ENCODE data around the gene MAGI3. TPM values are rescaled to one million over a fixed set of nuclear protein-coding genes. Genes with fewer than 3 reads are reported as not detected.

Gene MAGI3
- total RNA-seq, 3 donors from 2014 or later (not counting 1 experiment from before 2014, with no cell fraction given) = 0.61 to 1.6 (median 0.66) TPM

GRCh38 chr1:113616156-113616555 lies 225.8 kb downstream of the MAGI3 start:
- ATAC-seq = no peak
- TF ChIP-seq CTCF (IDR thresholded peaks at IDR 0.05) = no peak
- intact Hi-C loops (cut with micrococcal nuclease) = no loop called here
- H3K4me1 Mint-ChIP-seq = no peaks in the 10 kb centered on the region
- Histone ChIP-seq H3K27ac (ENCODE audit: low read length) (no peak overlapping the region), H3K27me3 (ENCODE audit: control insufficient read depth, insufficient read depth, low read length) (no peaks in the 10 kb centered on the region), H3K4me1 (ENCODE audit: control insufficient read depth, insufficient read depth, low read length) (no peaks in the 10 kb centered on the region), H3K36me3 (ENCODE audit: control insufficient read depth, insufficient read depth, low read length) (no peaks in the 10 kb centered on the region), H3K4me3 (ENCODE audit: low read length) (no peak overlapping the region), H3K9me3 (ENCODE audit: control insufficient read depth, insufficient read depth, low read length) (no peaks in the 10 kb centered on the region)
- no peak overlapping the region for H3K27ac Mint-ChIP-seq
- 90% methylated on average over 4 of the region's 4 CpGs for WGBS (ENCODE audit: insufficient coverage)
- no peak overlapping the region for H3K4me3 Mint-ChIP-seq
- peaks cover 0 to 2% of the 10 kb centered on the region in 2 donors for H3K9me3 Mint-ChIP-seq
- DNase-seq = no peak
- peaks cover 0 to 7% of the 10 kb centered on the region in 2 donors for H3K27me3 Mint-ChIP-seq (ENCODE audit: low read depth in 2 of 2)
- no peaks in the 10 kb centered on the region for H3K36me3 Mint-ChIP-seq

- Mint-ChIP-seq H3K4me1 (no peaks in the 10 kb centered on the region), H3K4me3 (no peak overlapping the region), H3K27ac (no peak overlapping the region), H3K27me3 (ENCODE audit: low read depth in 2 of 2) (peaks cover 0 to 2% of the 10 kb centered on the region in 2 donors), H3K36me3 (no peaks in the 10 kb centered on the region), H3K9me3 (peaks cover 0 to 2% of the 10 kb centered on the region in 2 donors)
- DNase-seq = no peak
- Histone ChIP-seq H3K27ac (ENCODE audit: low read length) (no peak overlapping the region), H3K36me3 (ENCODE audit: control insufficient read depth, insufficient read depth, low read length) (no peaks in the 10 kb centered on the region), H3K9me3 (ENCODE audit: control insufficient read depth, insufficient read depth, low read length) (no peaks in the 10 kb centered on the region), H3K4me1 (ENCODE audit: control insufficient read depth, insufficient read depth, low read length) (no peaks in the 10 kb centered on the region), H3K4me3 (ENCODE audit: low read length) (no peak overlapping the region), H3K27me3 (ENCODE audit: control insufficient read depth, insufficient read depth, low read length) (no peaks in the 10 kb centered on the region)
- no peak for TF ChIP-seq CTCF (IDR thresholded peaks at IDR 0.05)
- intact Hi-C loops (cut with micrococcal nuclease) = no loop called here
- no peak for ATAC-seq
- WGBS (ENCODE audit: insufficient coverage) = 100% methylated on average over 1 of the region's 4 CpGs
Observed at GRCh38 chr1:113617438-113618141, 227.3 kb downstream of the MAGI3 start.

- no CpG with 5 or more reads among the region's 1 CpG for WGBS (ENCODE audit: insufficient coverage)
- Mint-ChIP-seq H3K4me3 (no peak overlapping the region), H3K36me3 (peaks cover 26% of the 10 kb centered on the region), H3K27me3 (ENCODE audit: low read depth in 2 of 2) (peaks cover 13 to 26% of the 10 kb centered on the region in 2 donors), H3K4me1 (no peaks in the 10 kb centered on the region), H3K9me3 (peaks cover 13 to 21% of the 10 kb centered on the region in 2 donors), H3K27ac (no peak overlapping the region)
- no peak for TF ChIP-seq CTCF (IDR thresholded peaks at IDR 0.05)
- no peaks in the 10 kb centered on the region for H3K36me3 ChIP-seq (ENCODE audit: control insufficient read depth, insufficient read depth, low read length)
- ATAC-seq (no peak), DNase-seq (no peak)
- H3K4me1 ChIP-seq (ENCODE audit: control insufficient read depth, insufficient read depth, low read length) = no peaks in the 10 kb centered on the region
- H3K9me3 ChIP-seq (ENCODE audit: control insufficient read depth, insufficient read depth, low read length) = no peaks in the 10 kb centered on the region
- H3K4me3 ChIP-seq (ENCODE audit: low read length) = no peak overlapping the region
- H3K27me3 ChIP-seq (ENCODE audit: control insufficient read depth, insufficient read depth, low read length) = no peaks in the 10 kb centered on the region
- H3K27ac ChIP-seq (ENCODE audit: low read length) = no peak overlapping the region
- intact Hi-C loops (cut with micrococcal nuclease) = no loop called here
Observed at GRCh38 chr1:113628997-113629396, 238.7 kb downstream of the MAGI3 start.

All from natural killer cell (primary cell).